ENCODE measurements around the gene ZBTB8OS.

The ZBTB8OS gene

GRCh38 chr1:32609180-32609579 is 41.2 kb downstream of the ZBTB8OS start:
- Histone ChIP-seq H4K20me1 (ENCODE audit: insufficient read depth) (no peaks in the 10 kb centered on the region), H3K9ac (no peak overlapping the region)
- no peak for TF ChIP-seq CTCF (conservative IDR thresholded peaks at IDR 0.05; ENCODE audit: low read depth, low read length)

GRCh38 chr1:32606565-32607371 is 43.6 kb downstream of the ZBTB8OS start:
- Histone ChIP-seq H3K4me1 (ENCODE audit: low read depth, poor library complexity, severe bottlenecking) (no peaks in the 10 kb centered on the region), H3K27me3 (ENCODE audit: insufficient read depth, low read depth) (no peaks in the 10 kb centered on the region), H3K36me3 (ENCODE audit: insufficient read depth) (no peaks in the 10 kb centered on the region), H3K79me2 (ENCODE audit: insufficient read depth, low read depth) (no peaks in the 10 kb centered on the region), H3K9ac (no peak overlapping the region), H3K27ac (no peak overlapping the region), H2AFZ (ENCODE audit: low read depth) (no peak overlapping the region), H4K20me1 (ENCODE audit: insufficient read depth) (no peaks in the 10 kb centered on the region), H3K4me3 (IDR thresholded peaks at IDR 0.05; ENCODE audit: insufficient read depth, low read depth, low read length) (no peak overlapping the region), H3K4me2 (no peak overlapping the region)
- no peak for TF ChIP-seq CTCF (conservative IDR thresholded peaks at IDR 0.05; ENCODE audit: low read depth, low read length)

More at GRCh38 chr1:32609180-32609579, 41.2 kb downstream of the ZBTB8OS start:
- Histone ChIP-seq H3K4me1 (ENCODE audit: low read depth, poor library complexity, severe bottlenecking) (no peaks in the 10 kb centered on the region), H3K27me3 (ENCODE audit: insufficient read depth, low read depth) (no peaks in the 10 kb centered on the region), H2AFZ (ENCODE audit: low read depth) (no peak overlapping the region), H3K4me3 (IDR thresholded peaks at IDR 0.05; ENCODE audit: insufficient read depth, low read depth, low read length) (no peak overlapping the region), H3K27ac (no peak overlapping the region), H3K79me2 (ENCODE audit: insufficient read depth, low read depth) (no peaks in the 10 kb centered on the region), H3K4me2 (no peak overlapping the region), H3K36me3 (ENCODE audit: insufficient read depth) (no peaks in the 10 kb centered on the region)

GRCh38 chr1:32605711-32606424 is 44.5 kb downstream of the ZBTB8OS start:
- H3K79me2 ChIP-seq (ENCODE audit: insufficient read depth, low read depth): no peaks in the 10 kb centered on the region
- H3K4me1 ChIP-seq (ENCODE audit: low read depth, poor library complexity, severe bottlenecking): no peaks in the 10 kb centered on the region
- no peak overlapping the region for H3K9ac ChIP-seq
- no peak for TF ChIP-seq CTCF (conservative IDR thresholded peaks at IDR 0.05; ENCODE audit: low read depth, low read length)
- H3K4me2 ChIP-seq: no peak overlapping the region
- no peaks in the 10 kb centered on the region for H3K36me3 ChIP-seq (ENCODE audit: insufficient read depth)
- H3K4me3 ChIP-seq (IDR thresholded peaks at IDR 0.05; ENCODE audit: insufficient read depth, low read depth, low read length): no peak overlapping the region
- no peak overlapping the region for H2AFZ ChIP-seq (ENCODE audit: low read depth)
- no peak overlapping the region for H3K27ac ChIP-seq
- no peaks in the 10 kb centered on the region for H3K27me3 ChIP-seq (ENCODE audit: insufficient read depth, low read depth)
- H4K20me1 ChIP-seq (ENCODE audit: insufficient read depth): no peaks in the 10 kb centered on the region

DNA sequence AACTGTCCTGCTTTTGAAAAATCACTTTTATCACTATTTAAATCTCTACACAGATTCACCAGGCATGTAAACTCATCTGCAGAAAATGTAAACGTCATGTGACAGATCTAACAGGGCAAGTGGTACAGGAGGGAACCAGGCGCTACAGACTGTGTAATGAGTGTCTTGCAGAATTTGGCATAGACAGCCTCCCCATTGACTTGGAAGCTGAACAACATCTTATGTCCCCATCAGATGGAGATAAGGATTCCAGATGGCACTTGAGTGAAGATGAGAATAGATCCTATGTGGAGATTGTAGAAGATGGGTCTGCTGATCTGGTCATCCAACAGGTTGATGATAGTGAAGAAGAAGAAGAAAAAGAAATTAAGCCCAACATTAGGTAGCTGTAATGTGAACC is 50.3 kb downstream of the ZBTB8OS start:
- Histone ChIP-seq H3K27ac (no peak overlapping the region), H3K4me1 (ENCODE audit: low read depth, poor library complexity, severe bottlenecking) (no peaks in the 10 kb centered on the region), H3K79me2 (ENCODE audit: insufficient read depth, low read depth) (no peaks in the 10 kb centered on the region), H3K4me3 (IDR thresholded peaks at IDR 0.05; ENCODE audit: insufficient read depth, low read depth, low read length) (no peak overlapping the region), H2AFZ (ENCODE audit: low read depth) (no peak overlapping the region), H3K27me3 (ENCODE audit: insufficient read depth, low read depth) (no peaks in the 10 kb centered on the region), H3K4me2 (no peak overlapping the region), H3K9ac (no peak overlapping the region), H3K36me3 (ENCODE audit: insufficient read depth) (no peaks in the 10 kb centered on the region), H4K20me1 (ENCODE audit: insufficient read depth) (no peaks in the 10 kb centered on the region)
- TF ChIP-seq CTCF (conservative IDR thresholded peaks at IDR 0.05; ENCODE audit: low read depth, low read length): no peak
